Activated CD4-positive, alpha-beta T cell treated with anti-CD3 and anti-CD28 coated beads for 48 hours (primary cell): Measurements from ENCODE around the gene SOD2.
"Not testable (repeated sequence)": the region's sequence is repeated elsewhere in the genome, so short reads cannot be mapped to it uniquely, and the experiment has no call there.

Experiments
- DNase-seq: peaks from one replicate; pipeline ENCODE4 v3.0.0-alpha.2; 2020

The SOD2 gene

GRCh38 chr6:159715605-159716004 is 22.6 kb upstream of the SOD2 start:
- DNase-seq, result no peak

- no peak for DNase-seq
These were observed 22.1 kb upstream of the SOD2 start for GRCh38 chr6:159715166-159715565.

GRCh38 chr6:159714404-159714803 is 21.4 kb upstream of the SOD2 start:
- DNase-seq, result no peak

GRCh38 chr6:159713984-159714383 is 20.9 kb upstream of the SOD2 start:
- DNase-seq, result no peak

- not testable (repeated sequence) for DNase-seq
These were observed 19.3 kb upstream of the SOD2 start for GRCh38 chr6:159712389-159712788.

- DNase-seq, result not testable (repeated sequence)
These were observed 17.6 kb upstream of the SOD2 start for GRCh38 chr6:159710603-159711002.

- DNase-seq, result peak; percentile 17
These were observed 8.5 kb upstream of the SOD2 start for GRCh38 chr6:159701413-159701999.

- DNase-seq, result no peak
These were observed 7.9 kb upstream of the SOD2 start for GRCh38 chr6:159700970-159701369.

GRCh38 chr6:159695984-159696383 is 2.9 kb upstream of the SOD2 start:
- no peak for DNase-seq

- peak; percentile 29 for DNase-seq
These were observed 979 bp upstream of the SOD2 start for GRCh38 chr6:159693894-159694545.

GRCh38 chr6:159692303-159693127 is 526 bp downstream of the SOD2 start:
- DNase-seq, result peak; percentile 78

- DNase-seq, result no peak
These were observed 1.1 kb downstream of the SOD2 start for GRCh38 chr6:159691963-159692287.

GRCh38 chr6:159691133-159691962 is 1.7 kb downstream of the SOD2 start:
- no peak for DNase-seq

GRCh38 chr6:159690135-159690534 is 2.9 kb downstream of the SOD2 start:
- not testable (repeated sequence) for DNase-seq

GRCh38 chr6:159689001-159689400 is 4.0 kb downstream of the SOD2 start:
- DNase-seq, result no peak

GRCh38 chr6:159688266-159688905 is 4.7 kb downstream of the SOD2 start:
- DNase-seq, result no peak

- DNase-seq, result no peak
These were observed 5.7 kb downstream of the SOD2 start for GRCh38 chr6:159687341-159687740.

GRCh38 chr6:159686703-159687102 is 6.3 kb downstream of the SOD2 start:
- no peak for DNase-seq

GRCh38 chr6:159686040-159686439 is 7.0 kb downstream of the SOD2 start:
- DNase-seq, result no peak

GRCh38 chr6:159684013-159684304 is 9.1 kb downstream of the SOD2 start:
- no peak for DNase-seq

GRCh38 chr6:159682810-159683209 is 10.2 kb downstream of the SOD2 start:
- DNase-seq, result no peak

- no peak for DNase-seq
These were observed 10.7 kb downstream of the SOD2 start for GRCh38 chr6:159682295-159682694.
